ENCODE data around the gene ANO5.

The ANO5 gene

GRCh38 chr11:22331771-22332170, 138.9 kb downstream of the ANO5 start:
- DNase-seq (ENCODE audit: low read depth), result no peak

Measured in stromal cell of bone marrow (primary cell).